A673 (cell line): Measurements from ENCODE around the gene DNAJC6.

ENCODE experiments used
- EZH2 ChIP-seq: fragments of 200-600 bp; sonication (generic); IDR thresholded peaks from 2 replicates; pipeline ENCODE4 v1.6.1; 2017; ENCODE audit warnings: borderline replicate concordance, low read depth, mild to moderate bottlenecking, mixed read lengths, antibody characterized with exemption, low read length; ENCODE audit not compliant: poor library complexity, severe bottlenecking
- TF ChIP-seq, protein P1 (sequence below): fragments of 300-800, 200-600 bp; sonication (generic); conservative IDR thresholded peaks from 2 replicates; pipeline ENCODE4 v1.5.1; 2017; ENCODE audit warnings: low read depth, mild to moderate bottlenecking, antibody characterized with exemption, low read length, moderate library complexity, mixed read lengths

DNA sequence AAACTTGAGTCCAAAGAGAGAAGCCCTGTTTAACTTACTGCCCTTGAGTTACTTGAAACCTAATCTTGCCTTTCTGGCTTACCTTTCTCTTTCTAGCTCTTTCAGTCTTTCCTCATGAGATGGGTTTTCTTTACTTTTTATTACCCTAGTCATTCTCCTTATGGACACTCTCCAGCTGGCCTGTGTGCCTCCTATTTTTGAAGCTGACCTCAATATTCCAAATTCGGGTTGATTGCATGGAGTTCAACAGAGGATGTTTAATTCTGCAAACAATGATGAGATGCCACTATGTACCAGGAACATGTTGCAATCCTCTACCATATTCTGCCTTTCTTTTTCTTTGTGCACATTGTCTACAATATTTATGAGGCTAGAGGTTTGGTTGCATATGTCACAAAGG, 20.7 kb downstream of the DNAJC6 start:
- TF ChIP-seq, protein P1, sequence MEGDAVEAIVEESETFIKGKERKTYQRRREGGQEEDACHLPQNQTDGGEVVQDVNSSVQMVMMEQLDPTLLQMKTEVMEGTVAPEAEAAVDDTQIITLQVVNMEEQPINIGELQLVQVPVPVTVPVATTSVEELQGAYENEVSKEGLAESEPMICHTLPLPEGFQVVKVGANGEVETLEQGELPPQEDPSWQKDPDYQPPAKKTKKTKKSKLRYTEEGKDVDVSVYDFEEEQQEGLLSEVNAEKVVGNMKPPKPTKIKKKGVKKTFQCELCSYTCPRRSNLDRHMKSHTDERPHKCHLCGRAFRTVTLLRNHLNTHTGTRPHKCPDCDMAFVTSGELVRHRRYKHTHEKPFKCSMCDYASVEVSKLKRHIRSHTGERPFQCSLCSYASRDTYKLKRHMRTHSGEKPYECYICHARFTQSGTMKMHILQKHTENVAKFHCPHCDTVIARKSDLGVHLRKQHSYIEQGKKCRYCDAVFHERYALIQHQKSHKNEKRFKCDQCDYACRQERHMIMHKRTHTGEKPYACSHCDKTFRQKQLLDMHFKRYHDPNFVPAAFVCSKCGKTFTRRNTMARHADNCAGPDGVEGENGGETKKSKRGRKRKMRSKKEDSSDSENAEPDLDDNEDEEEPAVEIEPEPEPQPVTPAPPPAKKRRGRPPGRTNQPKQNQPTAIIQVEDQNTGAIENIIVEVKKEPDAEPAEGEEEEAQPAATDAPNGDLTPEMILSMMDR = no peak
- TF ChIP-seq EZH2 = no peak
